Measurements from ENCODE around the gene EEF1AKMT1. TPM values are rescaled to one million over a fixed set of nuclear protein-coding genes. Genes with fewer than 3 reads are reported as not detected.

The EEF1AKMT1 gene
- total RNA-seq, 1 donor from 2014 or later, result 9.4 TPM

- peak; percentile 75 for TF ChIP-seq CTCF (IDR thresholded peaks at IDR 0.05)
- Mint-ChIP-seq H3K27ac (ENCODE audit: unreplicated experiment) (no peak overlapping the region), H3K4me3 (ENCODE audit: unreplicated experiment) (no peak overlapping the region), H3K9me3 (ENCODE audit: low read depth) (no peaks in the 10 kb centered on the region), H3K4me1 (ENCODE audit: low read depth) (peaks cover 21% of the 10 kb centered on the region), H3K36me3 (ENCODE audit: low read depth) (peaks cover 2% of the 10 kb centered on the region), H3K27me3 (ENCODE audit: low read depth) (no peaks in the 10 kb centered on the region)
- DNase-seq (ENCODE audit: low spot score), result peak; percentile 94
These were observed 69.8 kb downstream of the EEF1AKMT1 start for GRCh38 chr13:20703780-20704458.

- H3K36me3 Mint-ChIP-seq (ENCODE audit: low read depth), result peaks cover 2% of the 10 kb centered on the region
- H3K4me3 Mint-ChIP-seq (ENCODE audit: unreplicated experiment), result peak within 1 kb of the TSS; percentile 93
- TF ChIP-seq CTCF (IDR thresholded peaks at IDR 0.05), result peak; percentile 36
- no peaks in the 10 kb centered on the region for H3K27me3 Mint-ChIP-seq (ENCODE audit: low read depth)
- peaks cover 13% of the 10 kb centered on the region for H3K4me1 Mint-ChIP-seq (ENCODE audit: low read depth)
- H3K27ac Mint-ChIP-seq (ENCODE audit: unreplicated experiment), result peak within 1 kb of the TSS; percentile 12
- no peaks in the 10 kb centered on the region for H3K9me3 Mint-ChIP-seq (ENCODE audit: low read depth)
- no peak for DNase-seq (ENCODE audit: low spot score)
These were observed 70.6 kb downstream of the EEF1AKMT1 start, which contains the start of gene IL17D for GRCh38 chr13:20702915-20703779. Gene IL17D, plus strand, starts transcription at chr13:20703699. Its CDS starts 303 bp downstream, at chr13:20704002.

- H3K4me1 Mint-ChIP-seq (ENCODE audit: low read depth), result peaks cover 11% of the 10 kb centered on the region
- H3K36me3 Mint-ChIP-seq (ENCODE audit: low read depth), result peaks cover 2% of the 10 kb centered on the region
- peak overlapping the region; percentile 93 for H3K4me3 Mint-ChIP-seq (ENCODE audit: unreplicated experiment)
- H3K27ac Mint-ChIP-seq (ENCODE audit: unreplicated experiment), result no peak overlapping the region
- DNase-seq (ENCODE audit: low spot score), result no peak
- no peaks in the 10 kb centered on the region for H3K9me3 Mint-ChIP-seq (ENCODE audit: low read depth)
- no peak for TF ChIP-seq CTCF (IDR thresholded peaks at IDR 0.05)
- H3K27me3 Mint-ChIP-seq (ENCODE audit: low read depth), result no peaks in the 10 kb centered on the region
These were observed 71.2 kb downstream of the EEF1AKMT1 start for GRCh38 chr13:20702530-20702914.

- H3K36me3 Mint-ChIP-seq (ENCODE audit: low read depth), result peaks cover 2% of the 10 kb centered on the region
- no peaks in the 10 kb centered on the region for H3K9me3 Mint-ChIP-seq (ENCODE audit: low read depth)
- no peak for TF ChIP-seq CTCF (IDR thresholded peaks at IDR 0.05)
- no peaks in the 10 kb centered on the region for H3K27me3 Mint-ChIP-seq (ENCODE audit: low read depth)
- peaks cover 11% of the 10 kb centered on the region for H3K4me1 Mint-ChIP-seq (ENCODE audit: low read depth)
- H3K4me3 Mint-ChIP-seq (ENCODE audit: unreplicated experiment), result no peak overlapping the region
- no peak for DNase-seq (ENCODE audit: low spot score)
- no peak overlapping the region for H3K27ac Mint-ChIP-seq (ENCODE audit: unreplicated experiment)
These were observed 72.3 kb downstream of the EEF1AKMT1 start for GRCh38 chr13:20701461-20701860.

- Mint-ChIP-seq H3K4me1 (ENCODE audit: low read depth) (peaks cover 11% of the 10 kb centered on the region), H3K4me3 (ENCODE audit: unreplicated experiment) (no peak overlapping the region), H3K9me3 (ENCODE audit: low read depth) (no peaks in the 10 kb centered on the region), H3K36me3 (ENCODE audit: low read depth) (peaks cover 2% of the 10 kb centered on the region), H3K27ac (ENCODE audit: unreplicated experiment) (no peak overlapping the region), H3K27me3 (ENCODE audit: low read depth) (no peaks in the 10 kb centered on the region)
- no peak for DNase-seq (ENCODE audit: low spot score)
- no peak for TF ChIP-seq CTCF (IDR thresholded peaks at IDR 0.05)
These were observed 73.5 kb downstream of the EEF1AKMT1 start for GRCh38 chr13:20700288-20700687.
